ENCODE data around the gene CCDC159. TPM values are rescaled to one million over a fixed set of nuclear protein-coding genes. Genes with fewer than 3 reads are reported as not detected.
"Not testable (repeated sequence)": the region's sequence is repeated elsewhere in the genome, so short reads cannot be mapped to it uniquely, and the experiment has no call there.

The CCDC159 gene
- polyA plus RNA-seq, 1 donor (not counting 4 experiments of a cell fraction or from before 2014, with no cell fraction given): 6.4 TPM

- Histone ChIP-seq H3K79me2 (ENCODE audit: control insufficient read depth, insufficient read depth, low read length) (no peaks in the 10 kb centered on the region), H3K4me1 (ENCODE audit: control insufficient read depth, extremely low read depth, insufficient read depth, low read length) (no peaks in the 10 kb centered on the region), H3K27me3 (ENCODE audit: control insufficient read depth, extremely low read depth, insufficient read depth, low read length) (no peaks in the 10 kb centered on the region), H3K36me3 (ENCODE audit: control insufficient read depth in 2 of 2, extremely low read depth in 1 of 2, insufficient read depth in 2 of 2, low read length in 2 of 2) (no peaks in the 10 kb centered on the region), H4K20me1 (ENCODE audit: control insufficient read depth, extremely low read depth, insufficient read depth, low read length) (no peaks in the 10 kb centered on the region), H2AFZ (ENCODE audit: control insufficient read depth, low read length) (no peak overlapping the region), H3K9ac (ENCODE audit: control insufficient read depth, extremely low read depth, insufficient read depth, low read length) (no peak overlapping the region), H3K9me1 (ENCODE audit: control insufficient read depth, extremely low read depth, insufficient read depth, low read length) (no peaks in the 10 kb centered on the region), H3K27ac (ENCODE audit: control insufficient read depth, insufficient read depth, low read length) (no peak overlapping the region), H3K4me3 (ENCODE audit: control insufficient read depth in 2 of 3, extremely low read depth in 1 of 3, insufficient read depth in 2 of 3, low read depth in 1 of 3, low read length in 3 of 3) (no peak overlapping the region), H3K9me3 (ENCODE audit: control insufficient read depth, low read depth, low read length) (no peaks in the 10 kb centered on the region), H3K4me2 (ENCODE audit: control insufficient read depth, extremely low read depth, insufficient read depth, low read depth, low read length) (no peak overlapping the region)
- FAIRE-seq (no peak), DNase-seq (ENCODE audit: low read depth, low spot score) (no peak)
- dilution Hi-C loops (cut with MboI; ENCODE audit: extremely low pct_ligation_motif_present, low sequenced_read_pairs): no loop called here
- TF ChIP-seq CTCF (optimal IDR thresholded peaks at IDR 0.05 in 1 of 3, IDR thresholded peaks at IDR 0.05 in 1 of 3, conservative IDR thresholded peaks at IDR 0.05 in 1 of 3; ENCODE audit: extremely low read depth in 1 of 3, insufficient read depth in 2 of 3, low read length in 3 of 3) (no peak), EZH2 (IDR thresholded peaks at IDR 0.05; ENCODE audit: low read length) (no peak)
Measured at GRCh38 chr19:11306337-11306736, 40.0 kb upstream of the CCDC159 start.

- H4K20me1 ChIP-seq (ENCODE audit: control insufficient read depth, extremely low read depth, insufficient read depth, low read length); DNase-seq (ENCODE audit: low read depth, low spot score); H3K9me1 ChIP-seq (ENCODE audit: control insufficient read depth, extremely low read depth, insufficient read depth, low read length); H3K27ac ChIP-seq (ENCODE audit: control insufficient read depth, insufficient read depth, low read length); H2AFZ ChIP-seq (ENCODE audit: control insufficient read depth, low read length); H3K4me3 ChIP-seq (ENCODE audit: control insufficient read depth in 2 of 3, extremely low read depth in 1 of 3, insufficient read depth in 2 of 3, low read depth in 1 of 3, low read length in 3 of 3); H3K36me3 ChIP-seq (ENCODE audit: control insufficient read depth in 2 of 2, extremely low read depth in 1 of 2, insufficient read depth in 2 of 2, low read length in 2 of 2); H3K9me3 ChIP-seq (ENCODE audit: control insufficient read depth, low read depth, low read length); H3K79me2 ChIP-seq (ENCODE audit: control insufficient read depth, insufficient read depth, low read length); dilution Hi-C loops (cut with MboI; ENCODE audit: extremely low pct_ligation_motif_present, low sequenced_read_pairs); H3K4me2 ChIP-seq (ENCODE audit: control insufficient read depth, extremely low read depth, insufficient read depth, low read depth, low read length); FAIRE-seq; H3K27me3 ChIP-seq (ENCODE audit: control insufficient read depth, extremely low read depth, insufficient read depth, low read length); H3K9ac ChIP-seq (ENCODE audit: control insufficient read depth, extremely low read depth, insufficient read depth, low read length): not testable (repeated sequence)
- H3K4me1 ChIP-seq (ENCODE audit: control insufficient read depth, extremely low read depth, insufficient read depth, low read length): peaks cover 24% of the 10 kb centered on the region
Measured at GRCh38 chr19:11320278-11320995, 25.9 kb upstream of the CCDC159 start.

Measured in keratinocyte (primary cell).